HEK293 (cell line): ENCODE results near the gene POLR3C.

Experiments
- FEZF1 ChIP-seq: fragments of 450-650 bp; formaldehyde crosslinking; IDR thresholded peaks from 2 replicates; pipeline ENCODE4 v1.5.1; 2016; ENCODE audit warnings: missing biosample characterization, missing genetic modification characterization
- GLI4 ChIP-seq: fragments of 450-650 bp; formaldehyde crosslinking; IDR thresholded peaks from 2 replicates; pipeline ENCODE4 v1.5.1; 2016; ENCODE audit warnings: missing biosample characterization, missing genetic modification characterization
- GLIS2 ChIP-seq: fragments of 450-650 bp; formaldehyde crosslinking; IDR thresholded peaks from 2 replicates; pipeline ENCODE4 v1.5.1; 2016; ENCODE audit warnings: missing biosample characterization, missing genetic modification characterization
- HOXD13 ChIP-seq: sonication (generic); formaldehyde crosslinking; IDR thresholded peaks from 2 replicates; pipeline ENCODE4 v1.8.0; 2022; ENCODE audit warnings: missing genetic modification reagents, borderline replicate concordance
- SP7 ChIP-seq: fragments of 450-650 bp; formaldehyde crosslinking; IDR thresholded peaks from 2 replicates; pipeline ENCODE4 v1.5.1; 2016; ENCODE audit warnings: missing biosample characterization, missing genetic modification characterization
- ZBTB8A ChIP-seq: fragments of 450-650 bp; formaldehyde crosslinking; IDR thresholded peaks from 2 replicates; pipeline ENCODE4 v1.5.1; 2016; ENCODE audit warnings: missing biosample characterization, missing genetic modification characterization
- ZNF112 ChIP-seq: fragments of 450-650 bp; formaldehyde crosslinking; IDR thresholded peaks from 2 replicates; pipeline ENCODE4 v1.5.0; 2017; ENCODE audit warnings: missing biosample characterization, missing genetic modification characterization
- ZNF133 ChIP-seq: fragments of 450-650 bp; formaldehyde crosslinking; IDR thresholded peaks from 2 replicates; pipeline ENCODE4 v1.5.1; 2016; ENCODE audit warnings: missing biosample characterization, missing genetic modification characterization
- ZNF2 ChIP-seq: fragments of 450-650 bp; formaldehyde crosslinking; IDR thresholded peaks from 2 replicates; pipeline ENCODE4 v1.5.1; 2016; ENCODE audit warnings: missing biosample characterization, missing genetic modification characterization
- ZNF544 ChIP-seq: fragments of 450-650 bp; formaldehyde crosslinking; IDR thresholded peaks from 2 replicates; pipeline ENCODE4 v1.5.0; 2017; ENCODE audit warnings: missing biosample characterization, missing genetic modification characterization
- ZNF548 ChIP-seq: fragments of 450-650 bp; formaldehyde crosslinking; IDR thresholded peaks from 2 replicates; pipeline ENCODE4 v1.5.1; 2016; ENCODE audit warnings: missing biosample characterization, missing genetic modification characterization
- ZNF600 ChIP-seq: fragments of 450-650 bp; formaldehyde crosslinking; IDR thresholded peaks from 2 replicates; pipeline ENCODE4 v1.5.1; 2016; ENCODE audit warnings: missing biosample characterization, missing genetic modification characterization
- ZNF626 ChIP-seq: fragments of 450-650 bp; sonication (Bioruptor Pico); formaldehyde crosslinking; IDR thresholded peaks from 2 replicates; pipeline ENCODE4 v1.5.1; 2018; ENCODE audit warnings: missing biosample characterization, missing genetic modification characterization, inconsistent platforms
- ZNF629 ChIP-seq: fragments of 450-650 bp; formaldehyde crosslinking; IDR thresholded peaks from 2 replicates; pipeline ENCODE4 v1.5.1; 2017; ENCODE audit warnings: missing biosample characterization, missing genetic modification characterization
- ZNF654 ChIP-seq: fragments of 450-650 bp; formaldehyde crosslinking; IDR thresholded peaks from 2 replicates; pipeline ENCODE4 v1.5.1; 2016; ENCODE audit warnings: low read depth, missing biosample characterization, missing genetic modification characterization
- ZNF791 ChIP-seq: fragments of 450-650 bp; formaldehyde crosslinking; IDR thresholded peaks from 2 replicates; pipeline ENCODE4 v1.5.1; 2016; ENCODE audit warnings: missing biosample characterization, missing genetic modification characterization
- ZNF837 ChIP-seq: fragments of 450-650 bp; formaldehyde crosslinking; IDR thresholded peaks from 2 replicates; pipeline ENCODE4 v1.5.1; 2016; ENCODE audit warnings: missing biosample characterization, missing genetic modification characterization
- TF ChIP-seq, protein P1 (sequence below): fragments of 450-650 bp; formaldehyde crosslinking; IDR thresholded peaks from 2 replicates; pipeline ENCODE4 v1.5.1; 2017; ENCODE audit warnings: missing biosample characterization, mild to moderate bottlenecking, missing genetic modification characterization, moderate library complexity
- TF ChIP-seq, protein P2 (sequence below): fragments of 450-650 bp; formaldehyde crosslinking; IDR thresholded peaks from 2 replicates; pipeline ENCODE4 v1.5.1; 2016; ENCODE audit warnings: missing biosample characterization, missing genetic modification characterization, low read depth
- TF ChIP-seq, protein P3 (sequence below): fragments of 450-650 bp; formaldehyde crosslinking; IDR thresholded peaks from 2 replicates; pipeline ENCODE4 v1.5.1; 2016; ENCODE audit warnings: missing biosample characterization, missing genetic modification characterization
- TF ChIP-seq, protein P4 (sequence below): fragments of 450-650 bp; formaldehyde crosslinking; IDR thresholded peaks from 2 replicates; pipeline ENCODE4 v1.5.1; 2016; ENCODE audit warnings: missing biosample characterization, missing genetic modification characterization
- TF ChIP-seq, protein P5 (sequence below): fragments of 450-650 bp; formaldehyde crosslinking; IDR thresholded peaks from 2 replicates; pipeline ENCODE4 v1.5.1; 2016; ENCODE audit warnings: missing biosample characterization, missing genetic modification characterization
- TF ChIP-seq, protein P6 (sequence below): fragments of 450-650 bp; formaldehyde crosslinking; conservative IDR thresholded peaks from 2 replicates; pipeline ENCODE4 v1.5.1; 2016; ENCODE audit warnings: low read depth, missing biosample characterization, missing genetic modification characterization

POLR3C gene

DNA sequence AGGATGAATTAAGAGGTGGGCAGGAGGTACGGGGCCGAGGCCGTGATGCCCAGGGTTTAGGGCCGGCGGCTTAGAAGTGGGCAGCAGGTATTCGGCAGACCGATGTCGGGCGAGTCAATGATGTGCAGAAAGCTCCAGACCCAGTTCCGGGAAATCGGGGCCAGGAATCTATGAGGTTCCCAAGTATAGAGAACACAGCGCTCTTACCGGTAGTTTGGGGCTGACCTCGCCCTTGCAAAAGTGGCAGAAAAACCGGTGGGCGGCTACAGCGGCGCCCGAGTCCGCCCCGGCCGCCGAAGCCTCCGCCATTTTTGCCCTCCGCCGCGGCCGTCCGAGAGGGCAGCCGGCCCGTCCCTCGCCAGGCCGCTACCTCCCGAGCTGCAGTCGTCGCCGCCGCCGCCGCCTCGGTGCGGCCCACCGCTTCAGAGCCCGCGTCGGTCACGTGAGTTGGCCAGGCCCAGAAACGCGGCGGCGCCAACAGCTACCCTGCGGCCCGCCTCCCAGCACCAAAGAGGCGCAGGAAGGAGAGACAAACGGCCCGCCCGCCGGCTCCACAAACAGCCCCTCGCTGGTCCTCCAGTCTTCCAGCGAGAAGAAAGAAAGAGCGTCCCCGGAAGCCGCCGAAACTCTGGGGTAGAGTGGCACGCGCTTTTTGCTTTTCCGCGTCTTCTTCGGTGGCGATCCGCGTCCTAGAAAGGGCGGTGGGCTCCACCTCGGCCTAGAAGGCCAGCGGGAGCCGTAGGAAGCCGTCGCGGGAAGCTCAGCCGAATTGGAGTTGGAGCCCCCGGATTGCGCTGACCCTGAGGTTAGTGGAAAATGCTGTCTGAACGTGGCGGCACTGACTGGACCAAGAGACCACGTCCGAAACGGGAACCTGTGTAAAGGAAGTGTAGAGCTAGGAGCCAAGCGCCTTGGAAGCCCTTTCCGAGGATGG is at the start of gene POLR3C, which contains the start of gene RNF115 (continued):
- peak; percentile 87 for TF ChIP-seq ZBTB8A (tag by site-specific recombination)
- no peak for TF ChIP-seq GLI4
- TF ChIP-seq SP7, result peak; percentile 69
- no peak for TF ChIP-seq ZNF654 (tag by site-specific recombination)
- no peak for TF ChIP-seq HOXD13 (CRISPR knock-in tag)
- TF ChIP-seq ZNF600 (tag by site-specific recombination), result peak; percentile 27
- TF ChIP-seq, protein P1, sequence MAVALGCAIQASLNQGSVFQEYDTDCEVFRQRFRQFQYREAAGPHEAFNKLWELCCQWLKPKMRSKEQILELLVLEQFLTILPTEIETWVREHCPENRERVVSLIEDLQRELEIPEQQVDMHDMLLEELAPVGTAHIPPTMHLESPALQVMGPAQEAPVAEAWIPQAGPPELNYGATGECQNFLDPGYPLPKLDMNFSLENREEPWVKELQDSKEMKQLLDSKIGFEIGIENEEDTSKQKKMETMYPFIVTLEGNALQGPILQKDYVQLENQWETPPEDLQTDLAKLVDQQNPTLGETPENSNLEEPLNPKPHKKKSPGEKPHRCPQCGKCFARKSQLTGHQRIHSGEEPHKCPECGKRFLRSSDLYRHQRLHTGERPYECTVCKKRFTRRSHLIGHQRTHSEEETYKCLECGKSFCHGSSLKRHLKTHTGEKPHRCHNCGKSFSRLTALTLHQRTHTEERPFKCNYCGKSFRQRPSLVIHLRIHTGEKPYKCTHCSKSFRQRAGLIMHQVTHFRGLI (tag by site-specific recombination), result peak; percentile 78; the same call in 1 of the 2 replicates
- 0 out of 2 replicates have a peak, but pooled peaks have one; percentile 24 for TF ChIP-seq FEZF1
- TF ChIP-seq ZNF2 (tag by site-specific recombination), result peak; percentile 74; the same call in 1 of the 2 replicates
- TF ChIP-seq, protein P2, sequence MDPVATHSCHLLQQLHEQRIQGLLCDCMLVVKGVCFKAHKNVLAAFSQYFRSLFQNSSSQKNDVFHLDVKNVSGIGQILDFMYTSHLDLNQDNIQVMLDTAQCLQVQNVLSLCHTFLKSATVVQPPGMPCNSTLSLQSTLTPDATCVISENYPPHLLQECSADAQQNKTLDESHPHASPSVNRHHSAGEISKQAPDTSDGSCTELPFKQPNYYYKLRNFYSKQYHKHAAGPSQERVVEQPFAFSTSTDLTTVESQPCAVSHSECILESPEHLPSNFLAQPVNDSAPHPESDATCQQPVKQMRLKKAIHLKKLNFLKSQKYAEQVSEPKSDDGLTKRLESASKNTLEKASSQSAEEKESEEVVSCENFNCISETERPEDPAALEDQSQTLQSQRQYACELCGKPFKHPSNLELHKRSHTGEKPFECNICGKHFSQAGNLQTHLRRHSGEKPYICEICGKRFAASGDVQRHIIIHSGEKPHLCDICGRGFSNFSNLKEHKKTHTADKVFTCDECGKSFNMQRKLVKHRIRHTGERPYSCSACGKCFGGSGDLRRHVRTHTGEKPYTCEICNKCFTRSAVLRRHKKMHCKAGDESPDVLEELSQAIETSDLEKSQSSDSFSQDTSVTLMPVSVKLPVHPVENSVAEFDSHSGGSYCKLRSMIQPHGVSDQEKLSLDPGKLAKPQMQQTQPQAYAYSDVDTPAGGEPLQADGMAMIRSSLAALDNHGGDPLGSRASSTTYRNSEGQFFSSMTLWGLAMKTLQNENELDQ (tag by site-specific recombination), result no peak
- TF ChIP-seq, protein P3, sequence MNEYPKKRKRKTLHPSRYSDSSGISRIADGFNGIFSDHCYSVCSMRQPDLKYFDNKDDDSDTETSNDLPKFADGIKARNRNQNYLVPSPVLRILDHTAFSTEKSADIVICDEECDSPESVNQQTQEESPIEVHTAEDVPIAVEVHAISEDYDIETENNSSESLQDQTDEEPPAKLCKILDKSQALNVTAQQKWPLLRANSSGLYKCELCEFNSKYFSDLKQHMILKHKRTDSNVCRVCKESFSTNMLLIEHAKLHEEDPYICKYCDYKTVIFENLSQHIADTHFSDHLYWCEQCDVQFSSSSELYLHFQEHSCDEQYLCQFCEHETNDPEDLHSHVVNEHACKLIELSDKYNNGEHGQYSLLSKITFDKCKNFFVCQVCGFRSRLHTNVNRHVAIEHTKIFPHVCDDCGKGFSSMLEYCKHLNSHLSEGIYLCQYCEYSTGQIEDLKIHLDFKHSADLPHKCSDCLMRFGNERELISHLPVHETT (tag by site-specific recombination), result peak; percentile 72
- no peak for TF ChIP-seq ZNF112
- TF ChIP-seq, protein P4, sequence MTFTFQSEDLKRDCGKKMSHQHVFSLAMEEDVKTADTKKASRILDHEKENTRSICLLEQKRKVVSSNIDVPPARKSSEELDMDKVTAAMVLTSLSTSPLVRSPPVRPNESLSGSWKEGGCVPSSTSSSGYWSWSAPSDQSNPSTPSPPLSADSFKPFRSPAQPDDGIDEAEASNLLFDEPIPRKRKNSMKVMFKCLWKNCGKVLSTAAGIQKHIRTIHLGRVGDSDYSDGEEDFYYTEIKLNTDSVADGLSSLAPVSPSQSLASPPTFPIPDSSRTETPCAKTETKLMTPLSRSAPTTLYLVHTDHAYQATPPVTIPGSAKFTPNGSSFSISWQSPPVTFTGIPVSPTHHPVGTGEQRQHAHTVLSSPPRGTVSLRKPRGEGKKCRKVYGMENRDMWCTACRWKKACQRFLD (tag by site-specific recombination), result no peak
- TF ChIP-seq, protein P5, sequence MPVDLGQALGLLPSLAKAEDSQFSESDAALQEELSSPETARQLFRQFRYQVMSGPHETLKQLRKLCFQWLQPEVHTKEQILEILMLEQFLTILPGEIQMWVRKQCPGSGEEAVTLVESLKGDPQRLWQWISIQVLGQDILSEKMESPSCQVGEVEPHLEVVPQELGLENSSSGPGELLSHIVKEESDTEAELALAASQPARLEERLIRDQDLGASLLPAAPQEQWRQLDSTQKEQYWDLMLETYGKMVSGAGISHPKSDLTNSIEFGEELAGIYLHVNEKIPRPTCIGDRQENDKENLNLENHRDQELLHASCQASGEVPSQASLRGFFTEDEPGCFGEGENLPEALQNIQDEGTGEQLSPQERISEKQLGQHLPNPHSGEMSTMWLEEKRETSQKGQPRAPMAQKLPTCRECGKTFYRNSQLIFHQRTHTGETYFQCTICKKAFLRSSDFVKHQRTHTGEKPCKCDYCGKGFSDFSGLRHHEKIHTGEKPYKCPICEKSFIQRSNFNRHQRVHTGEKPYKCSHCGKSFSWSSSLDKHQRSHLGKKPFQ (tag by site-specific recombination), result no peak
- TF ChIP-seq ZNF133 (tag by site-specific recombination), result no peak
- TF ChIP-seq, protein P6, sequence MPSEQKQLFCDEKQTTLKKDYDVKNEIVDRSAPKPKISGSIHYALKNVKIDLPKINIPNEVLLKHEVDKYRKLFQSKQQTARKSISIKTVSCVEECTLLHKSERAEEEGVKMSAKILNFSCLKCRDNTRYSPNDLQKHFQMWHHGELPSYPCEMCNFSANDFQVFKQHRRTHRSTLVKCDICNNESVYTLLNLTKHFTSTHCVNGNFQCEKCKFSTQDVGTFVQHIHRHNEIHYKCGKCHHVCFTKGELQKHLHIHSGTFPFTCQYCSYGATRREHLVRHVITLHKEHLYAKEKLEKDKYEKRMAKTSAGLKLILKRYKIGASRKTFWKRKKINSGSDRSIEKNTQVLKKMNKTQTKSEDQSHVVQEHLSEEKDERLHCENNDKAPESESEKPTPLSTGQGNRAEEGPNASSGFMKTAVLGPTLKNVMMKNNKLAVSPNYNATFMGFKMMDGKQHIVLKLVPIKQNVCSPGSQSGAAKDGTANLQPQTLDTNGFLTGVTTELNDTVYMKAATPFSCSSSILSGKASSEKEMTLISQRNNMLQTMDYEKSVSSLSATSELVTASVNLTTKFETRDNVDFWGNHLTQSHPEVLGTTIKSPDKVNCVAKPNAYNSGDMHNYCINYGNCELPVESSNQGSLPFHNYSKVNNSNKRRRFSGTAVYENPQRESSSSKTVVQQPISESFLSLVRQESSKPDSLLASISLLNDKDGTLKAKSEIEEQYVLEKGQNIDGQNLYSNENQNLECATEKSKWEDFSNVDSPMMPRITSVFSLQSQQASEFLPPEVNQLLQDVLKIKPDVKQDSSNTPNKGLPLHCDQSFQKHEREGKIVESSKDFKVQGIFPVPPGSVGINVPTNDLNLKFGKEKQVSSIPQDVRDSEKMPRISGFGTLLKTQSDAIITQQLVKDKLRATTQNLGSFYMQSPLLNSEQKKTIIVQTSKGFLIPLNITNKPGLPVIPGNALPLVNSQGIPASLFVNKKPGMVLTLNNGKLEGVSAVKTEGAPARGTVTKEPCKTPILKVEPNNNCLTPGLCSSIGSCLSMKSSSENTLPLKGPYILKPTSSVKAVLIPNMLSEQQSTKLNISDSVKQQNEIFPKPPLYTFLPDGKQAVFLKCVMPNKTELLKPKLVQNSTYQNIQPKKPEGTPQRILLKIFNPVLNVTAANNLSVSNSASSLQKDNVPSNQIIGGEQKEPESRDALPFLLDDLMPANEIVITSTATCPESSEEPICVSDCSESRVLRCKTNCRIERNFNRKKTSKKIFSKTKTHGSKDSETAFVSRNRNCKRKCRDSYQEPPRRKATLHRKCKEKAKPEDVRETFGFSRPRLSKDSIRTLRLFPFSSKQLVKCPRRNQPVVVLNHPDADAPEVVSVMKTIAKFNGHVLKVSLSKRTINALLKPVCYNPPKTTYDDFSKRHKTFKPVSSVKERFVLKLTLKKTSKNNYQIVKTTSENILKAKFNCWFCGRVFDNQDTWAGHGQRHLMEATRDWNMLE, result 0 out of 2 replicates have a peak, but pooled peaks have one; percentile 51
- TF ChIP-seq ZNF548 (tag by site-specific recombination), result no peak
- peak; percentile 67 for TF ChIP-seq ZNF629
- no peak for TF ChIP-seq ZNF544
- no peak for TF ChIP-seq ZNF791 (tag by site-specific recombination)
- TF ChIP-seq ZNF837, result no peak
- TF ChIP-seq GLIS2 (tag by site-specific recombination), result 0 out of 2 replicates have a peak, but pooled peaks have one; percentile 23
- TF ChIP-seq ZNF626 (tag by site-specific recombination), result no peak; the same call in 1 of the 2 replicates
